CD4-positive, alpha-beta T cell (primary cell): Measurements from ENCODE around the gene MADCAM1. TPM values are rescaled to one million over a fixed set of nuclear protein-coding genes. Genes with fewer than 3 reads are reported as not detected.

Experiments used
- ATAC-seq: fragments of 200-7000 bp; cut with Tn5 transposase; one replicate; pipeline ENCODE4 v1.10.0; 2022; ENCODE audit warnings: mild to moderate bottlenecking; ENCODE audit not compliant: poor library complexity
- CTCF ChIA-PET: fragments of 350-600 bp; sonication (Branson Sonifier 250); formaldehyde crosslinking; loops from one replicate; lab custom pipeline; 2021; ENCODE audit warnings: antibody characterized with exemption, inconsistent platforms; lab: Charles Lee
- POLR2A ChIA-PET: fragments of 350-600 bp; sonication (Branson Sonifier 250); formaldehyde crosslinking; loops from one replicate; lab custom pipeline; 2021; ENCODE audit warnings: antibody characterized with exemption, inconsistent platforms; lab: Charles Lee
- DNase-seq, 14 experiments: peaks; one replicate each; pipeline ENCODE4 v3.0.0-alpha.2; 2013 to 2020; ENCODE audit warnings: mixed read lengths in 2 of 14
- H3K27ac ChIP-seq, 2 donors: one replicate each; pipeline versions ENCODE4 v1.5.1 to v1.7.0; 2013; ENCODE audit warnings: low read length in 2 of 2, low read depth in 1 of 2, mild to moderate bottlenecking in 1 of 2
- H3K27me3 ChIP-seq, 2 experiments: 1 replicate in 1 of 2; 2 replicates in 1 of 2; pipeline versions ENCODE4 v1.6.1 to v1.7.0; 2013; ENCODE audit warnings: low read length in 2 of 2, control low read depth in 1 of 2, mild to moderate bottlenecking in 1 of 2, moderate library complexity in 1 of 2; ENCODE audit not compliant: insufficient read depth in 2 of 2, control insufficient read depth in 1 of 2
- H3K36me3 ChIP-seq: one replicate; pipeline ENCODE4 v1.6.1; 2013; ENCODE audit warnings: low read length, control low read depth; ENCODE audit not compliant: insufficient read depth
- H3K4me1 ChIP-seq: one replicate; pipeline ENCODE4 v1.6.1; 2013; ENCODE audit warnings: low read length, control low read depth; ENCODE audit not compliant: insufficient read depth
- H3K4me3 ChIP-seq: one replicate; pipeline ENCODE4 v1.5.1; 2013; ENCODE audit warnings: mild to moderate bottlenecking, low read length, moderate library complexity
- H3K9me3 ChIP-seq, 2 experiments: 1 replicate in 1 of 2; 2 replicates in 1 of 2; pipeline versions ENCODE4 v1.6.1 to v1.7.0; 2013; ENCODE audit warnings: low read length in 2 of 2, mild to moderate bottlenecking in 2 of 2, control low read depth in 1 of 2, moderate library complexity in 1 of 2; ENCODE audit not compliant: control insufficient read depth in 1 of 2, insufficient read depth in 1 of 2
- H3K27ac Mint-ChIP-seq: one replicate; pipeline ENCODE4 v1.8.0; 2020; ENCODE audit warnings: mixed read lengths
- H3K27me3 Mint-ChIP-seq: one replicate; pipeline ENCODE4 v1.8.0; 2021; ENCODE audit warnings: mixed read lengths
- H3K36me3 Mint-ChIP-seq: one replicate; pipeline ENCODE4 v1.8.0; 2021; ENCODE audit warnings: low read depth, mixed read lengths
- H3K4me1 Mint-ChIP-seq: one replicate; pipeline ENCODE4 v1.8.0; 2021; ENCODE audit warnings: low read depth, mixed read lengths
- H3K4me3 Mint-ChIP-seq: one replicate; pipeline ENCODE4 v1.8.0; 2020; ENCODE audit warnings: mild to moderate bottlenecking, mixed read lengths
- H3K9me3 Mint-ChIP-seq: one replicate; pipeline ENCODE4 v1.8.0; 2020; ENCODE audit warnings: mixed read lengths
- CTCF ChIP-seq: fragments of 200-600 bp; IDR thresholded peaks from one replicate; pipeline ENCODE4 v1.8.0; 2022; ENCODE audit warnings: antibody characterized with exemption, mild to moderate bottlenecking
- intact Hi-C, 2 experiments: fragments of 100-400 bp; cut with DNase I in 1 of 2; cut with micrococcal nuclease in 1 of 2; formaldehyde crosslinking; loops; one replicate each; pipeline versions ENCODE4 v1.15.1 to v1.9.0; 2023 to 2025; cut with DNase I, micrococcal nuclease
- total RNA-seq, 174 experiments: library from RNA in 2 of 174; stranded (reverse) in 2 of 174; gene quantifications; one replicate each; pipeline ENCODE4 v1.2.3 and lab custom pipeline; 2021 to 2026

MADCAM1 gene
- total RNA-seq, 2 experiments from 2014 or later = 0.20 to 0.91 TPM

DNA sequence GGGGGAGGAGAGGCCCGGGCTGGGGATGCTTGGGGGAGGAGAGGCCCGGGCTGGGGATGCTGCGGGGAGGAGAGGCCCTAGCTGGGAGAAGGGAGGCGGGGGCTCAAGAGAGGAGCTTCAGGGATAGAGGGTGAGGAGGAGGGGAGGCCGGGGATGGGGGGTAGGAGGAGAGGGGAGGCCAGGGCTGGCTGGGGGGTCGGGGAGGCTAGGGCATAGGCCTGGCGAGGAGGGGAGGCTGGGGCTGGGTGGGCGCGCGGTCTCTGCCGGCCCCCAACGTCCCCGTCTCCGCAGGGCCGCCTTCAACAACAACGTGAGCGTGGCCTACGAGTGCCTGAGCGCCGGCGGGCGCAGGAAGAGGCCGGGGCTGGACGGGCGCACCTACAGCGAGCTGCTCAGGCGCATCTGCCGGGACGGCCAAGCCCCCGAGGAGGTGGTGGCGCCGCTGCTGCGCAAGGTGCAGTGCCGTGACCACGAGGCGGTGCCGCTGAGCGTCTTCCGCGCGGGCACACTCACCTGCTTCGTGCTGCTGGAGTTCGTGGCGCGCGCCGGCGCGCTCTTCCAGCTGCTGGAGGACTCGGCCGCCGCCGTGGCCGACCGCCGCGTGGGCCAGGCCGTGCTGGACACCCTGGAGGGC lies 22.4 kb downstream of the MADCAM1 start:
- Mint-ChIP-seq H3K9me3 (no peaks in the 10 kb centered on the region), H3K27ac (no peak overlapping the region), H3K4me3 (no peak overlapping the region), H3K4me1 (peaks cover 12% of the 10 kb centered on the region), H3K27me3 (no peaks in the 10 kb centered on the region), H3K36me3 (no peaks in the 10 kb centered on the region)
- ChIA-PET CTCF (interaction anchor here (0.6 to 1.4 kb wide), 5 partner anchors 8 to 53 kb away, joined by 3 to 13 read pairs (median 4); partner anchors contain the start of gene CDC34), POLR2A (interaction anchor here (1.0 to 4.3 kb wide), 2 partner anchors 8 to 13 kb away, joined by 5 to 35 read pairs; partner anchors contain the start of gene CDC34)
- H3K27me3 ChIP-seq = no peaks in the 10 kb centered on the region
- peaks cover 2% of the 10 kb centered on the region for H3K36me3 ChIP-seq
- ATAC-seq (peak; percentile 91), DNase-seq (peak; percentile 53 to 87 (median 67))
- peak overlapping the region in 1 of 2 donors; percentile 29 for H3K27ac ChIP-seq
- peak; percentile 17 for TF ChIP-seq CTCF
- intact Hi-C loops = loop anchor here in 1 of 2 experiments (1.0 kb wide), 1 partner anchor 13 kb away; the partner anchor contains the start of gene CDC34
- peaks cover 32% of the 10 kb centered on the region for H3K4me1 ChIP-seq
- H3K4me3 ChIP-seq = no peak overlapping the region
- H3K9me3 ChIP-seq = no peaks in the 10 kb centered on the region

GRCh38 chr19:519449-519865 lies 23.2 kb downstream of the MADCAM1 start:
- no peak overlapping the region for H3K27ac ChIP-seq
- no peak overlapping the region for H3K4me3 ChIP-seq
- H3K36me3 ChIP-seq = no peaks in the 10 kb centered on the region
- CTCF ChIA-PET = interaction anchor here (0.6 to 1.4 kb wide), 5 partner anchors 9 to 52 kb away, joined by 3 to 13 read pairs (median 4); partner anchors contain the start of gene CDC34
- peaks cover 5% of the 10 kb centered on the region for H3K4me1 Mint-ChIP-seq
- no peaks in the 10 kb centered on the region for H3K36me3 Mint-ChIP-seq
- POLR2A ChIA-PET = interaction anchor here (1.0 to 4.3 kb wide), 2 partner anchors 9 to 12 kb away, joined by 5 to 35 read pairs; partner anchors contain the start of gene CDC34
- intact Hi-C loops = loop anchor here in 1 of 2 experiments (1.0 kb wide), 1 partner anchor 12 kb away; the partner anchor contains the start of gene CDC34
- peaks cover 24% of the 10 kb centered on the region for H3K4me1 ChIP-seq
- no peaks in the 10 kb centered on the region for H3K9me3 Mint-ChIP-seq
- DNase-seq (no peak), ATAC-seq (no peak)
- no peaks in the 10 kb centered on the region for H3K27me3 ChIP-seq
- H3K4me3 Mint-ChIP-seq = no peak overlapping the region
- H3K9me3 ChIP-seq = no peaks in the 10 kb centered on the region
- no peaks in the 10 kb centered on the region for H3K27me3 Mint-ChIP-seq
- no peak for TF ChIP-seq CTCF
- H3K27ac Mint-ChIP-seq = no peak overlapping the region

DNA sequence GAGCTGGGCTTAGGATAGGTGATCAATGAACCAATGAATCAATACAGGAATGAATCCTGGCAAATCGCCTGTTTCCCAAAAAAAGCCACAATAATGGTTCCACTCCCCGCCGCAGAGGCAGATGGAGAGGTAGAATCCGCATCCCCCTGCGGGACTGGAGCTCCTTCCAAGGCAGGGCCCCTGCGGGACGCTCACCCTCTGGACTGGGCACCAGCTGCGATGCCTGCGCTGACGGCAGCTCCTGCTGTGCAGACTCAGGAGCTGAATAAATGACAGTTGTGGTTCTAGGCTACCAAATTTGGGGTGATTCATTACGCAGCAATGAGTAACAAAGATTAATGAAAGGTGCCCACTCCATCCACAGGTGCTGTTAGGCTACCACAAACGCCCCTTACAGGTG lies 26.4 kb downstream of the MADCAM1 start:
- no peaks in the 10 kb centered on the region for H3K36me3 ChIP-seq
- no peaks in the 10 kb centered on the region for H3K9me3 Mint-ChIP-seq
- ATAC-seq (no peak), DNase-seq (no peak)
- ChIA-PET POLR2A (interaction anchor here (4.3 kb wide), 1 partner anchor 12 kb away, joined by 35 read pairs; no protein-coding TSS in a partner anchor), CTCF (interaction anchor here (3.5 kb wide), 1 partner anchor 12 kb away, joined by 17 read pairs; no protein-coding TSS in a partner anchor)
- no peak overlapping the region for H3K4me3 ChIP-seq
- intact Hi-C loops = no loop called here
- peaks cover 0 to 5% of the 10 kb centered on the region in 2 experiments for H3K27me3 ChIP-seq
- no peaks in the 10 kb centered on the region for H3K27me3 Mint-ChIP-seq
- H3K36me3 Mint-ChIP-seq = no peaks in the 10 kb centered on the region
- H3K4me1 Mint-ChIP-seq = peaks cover 4% of the 10 kb centered on the region
- H3K27ac ChIP-seq = no peak overlapping the region
- H3K4me3 Mint-ChIP-seq = no peak overlapping the region
- no peak for TF ChIP-seq CTCF
- no peaks in the 10 kb centered on the region for H3K9me3 ChIP-seq
- H3K4me1 ChIP-seq = peaks cover 17% of the 10 kb centered on the region
- no peak overlapping the region for H3K27ac Mint-ChIP-seq
